Bone marrow (tissue), 2 donors: ENCODE results near the gene SNAI1.

Experiments used
- DNase-seq, 2 donors: peaks; one replicate each; lab custom pipeline; 2025; lab: John Stamatoyannopoulos, UW

SNAI1 gene

DNA sequence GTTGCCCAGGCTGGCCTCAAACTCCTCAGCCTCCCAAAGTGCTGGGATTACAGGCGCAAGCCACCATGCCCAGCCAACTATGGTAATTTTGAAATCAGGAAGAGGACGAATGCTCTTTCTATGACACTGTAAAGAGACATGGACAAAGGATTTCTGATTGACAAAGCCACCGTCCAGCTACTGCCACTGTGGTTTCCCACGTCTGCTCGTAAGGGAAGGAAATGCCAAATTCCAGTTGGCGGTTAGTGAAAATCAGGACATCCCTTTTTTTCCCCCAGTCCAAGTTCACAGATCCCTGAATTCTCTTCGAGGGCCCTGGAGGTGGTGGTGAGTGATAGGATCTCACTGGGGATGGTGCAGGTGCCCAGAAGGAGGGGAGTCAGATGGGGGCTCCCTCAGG is 31.2 kb downstream of the SNAI1 start:
- no peak for DNase-seq

DNA sequence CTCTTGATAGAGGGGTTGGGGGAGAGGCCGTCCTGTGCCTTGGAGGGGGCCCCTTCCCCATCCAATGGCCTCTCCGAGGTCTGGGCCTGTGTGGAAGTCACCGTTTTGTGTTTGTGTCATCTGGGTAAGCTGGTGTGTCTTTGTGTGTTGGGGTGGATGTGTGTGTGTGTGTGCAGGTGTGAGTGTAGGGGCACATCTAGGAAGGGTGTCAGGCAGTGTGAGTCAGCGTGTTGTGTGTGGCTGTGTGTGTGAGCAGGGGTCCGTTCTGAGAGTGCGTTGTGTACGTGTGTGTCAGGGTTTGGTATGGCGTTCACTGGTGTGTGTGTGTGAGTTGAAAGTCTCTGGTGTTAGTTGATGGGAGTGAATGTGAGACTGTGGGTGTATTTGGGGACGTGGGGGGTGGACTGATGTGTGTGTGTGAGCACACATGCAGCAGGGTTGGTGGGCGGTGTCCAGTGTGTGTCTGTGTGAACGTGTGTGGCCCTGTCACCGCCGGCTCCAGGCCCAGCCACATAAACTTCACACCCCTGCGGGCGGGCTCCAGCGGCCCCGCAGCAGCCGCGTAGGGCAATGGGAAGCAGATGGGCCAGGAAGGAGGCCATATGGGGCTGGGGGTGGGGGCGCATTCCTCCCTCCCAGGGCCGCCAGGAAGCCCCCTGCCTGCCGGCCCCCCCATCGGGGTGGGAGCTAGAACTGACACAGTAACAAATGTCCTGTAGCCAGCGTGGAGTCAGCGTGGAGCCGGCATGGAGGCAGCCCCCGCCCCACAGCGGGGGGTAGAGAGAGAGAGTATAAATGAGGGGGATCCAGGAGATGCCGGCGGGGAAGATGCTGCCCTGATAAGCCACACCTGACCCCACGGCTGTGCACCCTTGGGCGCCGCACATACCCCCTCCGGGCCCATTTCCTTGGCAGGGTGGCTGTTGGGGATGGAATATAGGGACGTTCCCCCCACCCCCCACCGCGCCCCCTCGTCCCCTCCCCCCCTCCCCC is 32.1 kb downstream of the SNAI1 start:
- DNase-seq: peak in 1 of 2 donors; percentile 13

DNA sequence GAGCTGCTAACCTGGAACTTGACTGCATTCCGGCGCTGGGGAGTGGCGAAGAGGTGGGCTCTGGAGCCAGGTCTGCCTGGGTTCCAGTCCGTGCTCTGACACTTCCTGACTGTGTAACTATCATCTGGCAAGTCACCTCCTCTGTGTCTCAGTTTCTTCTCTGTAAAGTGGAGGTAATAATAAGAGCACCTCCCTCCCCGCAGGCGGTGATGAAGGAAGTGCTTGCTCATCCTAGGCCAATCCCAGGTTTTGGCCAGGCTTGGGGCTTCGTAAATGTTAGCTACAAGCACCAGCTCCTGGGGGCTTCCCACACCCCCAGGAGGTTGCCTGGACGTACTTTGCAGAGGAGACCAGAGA is 32.8 kb downstream of the SNAI1 start:
- no peak for DNase-seq

DNA sequence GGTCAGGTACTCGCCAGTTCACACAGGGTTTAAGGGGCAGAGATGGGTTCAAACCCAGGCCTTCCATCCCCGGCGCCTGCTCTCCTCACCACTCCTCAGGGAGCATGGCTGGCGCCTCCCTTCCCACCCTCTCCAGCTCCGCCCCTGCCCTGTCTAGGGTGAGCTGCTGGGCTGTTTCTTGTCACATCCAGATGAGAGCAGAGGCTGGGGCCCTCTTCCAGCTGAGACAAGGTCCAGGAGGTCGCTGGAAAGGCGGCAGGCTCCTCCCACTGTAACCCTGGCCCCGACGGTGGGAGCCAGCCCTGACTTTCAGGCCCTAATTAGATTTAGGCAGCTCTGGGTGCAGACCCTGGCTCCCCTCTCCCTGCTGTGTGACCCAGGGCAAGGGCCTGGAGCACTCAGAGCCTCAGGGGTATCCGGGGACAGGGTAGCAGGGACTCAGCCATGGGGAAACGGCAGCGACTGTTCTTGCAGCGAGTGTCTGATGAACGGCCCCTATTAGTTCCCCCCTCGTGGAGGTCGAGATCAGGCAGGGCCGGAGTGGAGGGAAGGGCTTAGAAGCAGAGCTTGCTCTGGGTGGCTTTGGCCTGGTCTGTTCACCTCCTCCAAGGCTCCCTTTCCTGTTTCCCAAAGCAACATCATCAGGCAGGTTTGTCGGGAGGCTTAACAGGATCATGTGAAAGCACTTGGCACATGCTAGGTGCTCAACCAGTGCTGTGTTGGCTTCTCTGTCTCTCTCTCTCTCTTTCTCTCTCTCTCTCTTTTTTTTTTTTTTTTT is 33.4 kb downstream of the SNAI1 start:
- no peak for DNase-seq

DNA sequence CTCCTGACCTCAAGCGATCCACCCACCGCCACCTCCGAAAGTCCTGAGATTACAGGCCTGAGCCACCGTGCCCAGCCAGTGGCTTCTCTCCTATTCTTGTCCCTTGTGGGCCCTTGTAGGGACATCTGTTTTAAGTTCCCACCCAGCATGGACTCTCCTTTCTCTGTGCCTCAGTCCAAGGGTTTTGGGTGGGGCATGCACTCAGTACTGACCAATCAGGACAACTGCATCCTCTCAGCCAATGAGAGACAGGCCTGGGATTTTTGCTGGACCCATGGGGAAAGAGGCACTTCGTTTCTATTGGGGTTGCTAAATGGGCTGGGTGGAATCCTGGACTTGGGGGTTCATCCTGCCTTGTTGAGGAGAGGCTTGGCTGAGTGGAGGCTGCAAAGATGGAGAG is 34.4 kb downstream of the SNAI1 start:
- DNase-seq: no peak

DNA sequence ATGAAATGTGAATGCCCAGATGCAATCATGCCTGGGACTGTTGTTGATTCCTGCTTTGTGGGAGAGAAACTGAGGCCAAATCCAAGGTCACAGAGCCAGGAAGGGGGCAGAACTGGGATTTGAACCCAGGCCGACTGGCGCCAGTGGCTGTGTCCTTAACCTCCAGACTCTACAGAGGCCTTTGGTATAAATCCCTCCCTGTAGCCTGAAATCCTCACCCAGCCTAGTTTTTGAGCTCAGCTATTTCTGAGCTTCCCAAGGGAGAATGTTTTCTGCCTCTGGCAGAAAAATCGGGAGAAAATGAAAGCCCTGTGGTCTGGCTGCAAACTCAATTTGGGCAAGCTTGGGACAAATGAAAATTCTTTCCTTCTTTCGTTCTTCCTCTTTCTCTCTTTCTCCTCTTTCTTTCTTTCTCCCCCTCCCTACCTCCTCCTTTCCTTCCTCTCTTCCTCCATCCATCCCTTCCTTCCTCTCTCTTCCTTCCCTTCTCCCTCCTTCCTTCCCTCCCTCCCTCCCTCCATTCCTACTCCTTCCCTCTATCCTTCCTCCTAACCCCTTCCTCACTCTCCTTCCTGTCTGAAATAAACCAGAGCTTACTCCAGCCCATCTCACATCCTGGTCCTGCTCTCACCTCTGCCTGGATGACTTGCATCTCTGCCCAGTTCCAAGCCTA is 34.9 kb downstream of the SNAI1 start:
- DNase-seq: no peak

DNA sequence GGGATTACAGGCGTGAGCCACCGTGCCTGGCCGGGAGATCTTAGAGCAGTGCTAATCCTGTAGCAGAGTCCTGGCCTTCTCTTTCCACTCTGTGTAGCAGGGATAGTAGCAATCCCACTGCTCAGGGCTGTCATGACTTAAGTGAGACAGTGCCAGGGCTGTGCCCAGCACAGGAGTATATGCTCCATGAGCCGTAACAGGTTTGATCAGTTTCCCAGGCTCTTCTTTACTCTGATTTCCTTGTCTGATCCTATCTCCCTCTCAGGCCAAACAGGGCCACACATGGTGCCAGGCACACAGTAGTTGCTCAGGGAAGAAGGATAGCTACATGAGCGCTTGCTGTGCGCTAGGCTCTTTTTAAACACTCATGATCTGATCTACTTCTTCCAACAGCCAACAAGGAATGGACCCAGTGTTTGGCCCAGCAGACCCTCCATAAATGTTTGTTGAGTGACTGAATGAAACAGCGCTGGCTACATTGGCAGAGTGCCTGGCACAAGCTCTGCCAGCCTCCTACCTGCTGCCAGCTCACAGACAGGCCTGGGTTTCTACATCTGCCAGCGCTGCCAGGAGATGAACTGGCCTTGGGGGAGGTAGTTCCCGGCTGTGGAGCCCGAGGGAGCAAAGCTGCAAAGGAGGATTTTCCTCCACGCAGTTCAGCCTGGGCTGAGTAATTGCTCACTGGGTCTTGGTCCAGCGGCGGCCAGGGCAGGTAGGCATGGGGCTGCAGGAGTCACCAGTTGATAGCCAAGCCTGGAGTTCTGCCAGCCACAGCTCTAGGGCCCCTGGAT is 36.9 kb downstream of the SNAI1 start:
- DNase-seq: no peak

DNA sequence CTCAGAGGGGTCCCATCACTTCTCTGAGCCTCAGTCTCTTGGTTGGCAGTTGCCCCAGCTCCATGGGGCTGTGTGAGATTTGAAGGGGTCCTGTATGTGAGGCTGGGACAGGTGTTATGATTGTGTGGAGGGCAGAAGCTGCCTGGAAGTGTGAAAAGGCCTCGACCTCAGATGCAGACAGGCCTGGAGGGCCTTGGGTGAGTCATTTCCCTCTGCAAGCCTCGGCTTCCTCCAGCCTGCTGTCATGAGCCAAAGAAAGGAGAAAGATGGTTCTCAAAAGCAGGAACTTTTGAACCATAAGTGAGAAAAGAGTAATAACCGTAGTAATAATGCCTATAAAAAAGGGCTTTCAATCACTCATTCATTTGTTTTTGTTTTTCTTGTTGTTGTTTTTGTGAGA is 37.5 kb downstream of the SNAI1 start:
- DNase-seq: peak; percentile 21 to 61

DNA sequence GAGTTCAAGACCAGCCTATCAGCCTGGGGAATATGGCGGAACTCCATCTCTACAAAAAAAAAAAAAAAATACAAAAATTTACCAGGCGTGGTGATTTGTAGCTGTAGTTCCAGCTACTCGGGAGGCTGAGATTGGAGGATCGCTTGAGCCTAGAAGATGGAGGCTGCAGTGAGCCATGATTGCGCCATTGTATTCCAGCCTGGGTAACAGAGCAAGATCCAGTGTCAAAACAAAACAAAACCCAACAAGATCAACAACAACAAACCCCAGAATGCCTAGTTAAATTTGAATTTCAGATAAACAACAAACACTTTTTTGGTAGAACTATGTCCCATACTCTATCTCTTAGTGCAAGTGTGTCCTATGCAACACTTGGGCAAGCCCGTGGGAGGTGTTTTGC is 39.9 kb downstream of the SNAI1 start:
- DNase-seq: no peak

DNA sequence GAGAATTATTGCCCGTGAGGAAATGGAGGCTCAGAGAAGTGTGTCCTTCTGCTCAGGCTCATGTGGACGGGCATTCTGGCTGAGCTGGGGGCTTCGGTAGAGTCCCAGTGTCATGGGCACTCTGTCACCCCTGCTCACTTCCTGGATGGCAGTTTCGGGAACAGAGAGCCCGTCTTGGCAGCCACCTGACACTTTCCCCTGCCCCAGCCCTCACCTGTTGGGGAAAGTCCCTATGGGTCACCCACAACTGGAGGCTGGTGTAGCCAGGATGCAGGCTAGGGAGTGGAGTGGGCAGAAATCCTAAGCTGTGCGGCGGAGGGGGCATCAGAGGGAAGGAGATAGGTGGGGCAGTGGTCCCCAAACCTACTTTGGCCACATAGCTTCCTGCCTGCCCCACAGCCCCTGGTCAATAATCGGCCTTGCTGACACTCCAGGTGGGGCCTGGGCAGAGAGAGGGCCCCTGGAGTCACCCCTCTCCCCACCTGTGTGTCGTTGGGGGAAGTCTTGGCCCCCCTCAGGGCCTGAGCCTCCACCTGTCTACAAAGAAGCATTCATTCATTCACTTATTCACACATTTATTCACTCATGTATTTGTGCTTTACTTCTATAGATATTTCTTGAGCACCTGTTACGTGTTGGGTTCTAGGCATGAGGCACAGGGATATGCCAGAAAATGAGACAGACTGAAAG is 40.5 kb downstream of the SNAI1 start:
- no peak for DNase-seq

DNA sequence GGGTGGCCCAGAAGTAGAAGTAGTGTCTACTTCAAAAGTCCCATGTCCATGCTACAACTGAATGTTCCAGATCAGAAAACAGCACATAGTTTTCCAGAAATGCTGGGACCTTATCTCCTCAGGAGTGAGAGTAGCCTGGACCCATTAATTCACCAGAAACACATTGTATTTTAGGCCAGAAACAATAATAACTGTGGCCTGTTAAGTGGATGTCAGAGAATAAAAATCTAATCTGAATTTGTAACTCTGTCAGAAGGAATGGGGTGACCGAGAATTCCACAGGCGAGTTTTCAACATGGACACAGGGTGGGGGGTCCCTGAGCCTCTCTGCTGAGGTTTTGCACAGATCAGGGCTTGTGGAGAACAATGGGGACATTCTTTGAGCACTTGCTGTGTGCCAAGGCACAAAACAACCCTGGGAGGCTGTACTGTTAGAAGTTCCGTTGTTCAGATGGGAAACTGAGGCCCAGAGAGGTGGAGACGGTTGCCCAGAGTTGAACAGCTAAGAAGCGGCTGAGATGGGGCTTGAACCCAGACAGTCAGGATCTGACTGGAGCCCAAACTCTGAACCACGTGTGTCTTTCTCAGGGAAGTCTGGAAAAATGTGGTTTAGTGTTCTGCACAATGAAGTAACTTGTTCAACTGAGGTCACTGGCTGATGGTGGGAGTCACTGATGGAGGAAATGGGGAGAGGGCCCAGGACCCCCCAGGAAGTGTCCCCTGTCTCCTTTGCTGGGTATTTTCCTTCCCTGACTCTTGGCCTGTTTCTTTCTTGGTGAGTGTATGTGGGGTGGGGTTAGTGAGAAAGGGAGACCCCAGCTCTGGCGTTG is 44.2 kb downstream of the SNAI1 start:
- DNase-seq: no peak

DNA sequence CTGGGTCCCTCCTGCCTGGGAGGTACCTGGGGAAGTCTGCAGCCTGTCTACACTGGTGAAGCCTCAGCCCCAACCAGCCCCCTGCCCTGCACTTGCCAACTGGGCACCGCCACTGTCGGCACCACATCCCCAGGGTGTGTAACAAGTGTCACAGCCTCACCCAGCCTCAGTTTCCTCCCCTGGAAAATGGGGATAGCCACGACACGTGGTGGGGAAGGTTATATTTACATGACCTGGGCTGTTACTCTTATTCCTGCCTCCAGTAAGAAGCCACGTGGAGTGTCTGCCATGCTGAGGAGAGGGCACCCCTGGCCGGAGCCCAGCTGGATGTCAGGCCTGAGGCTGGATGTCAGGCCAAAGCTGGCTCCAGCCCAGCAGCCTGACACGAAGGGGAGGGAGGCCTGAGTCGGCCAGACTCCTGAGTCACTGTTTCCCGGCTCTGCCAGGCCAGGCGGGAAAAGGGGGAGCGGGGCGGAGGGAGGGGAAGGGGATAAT is 44.9 kb downstream of the SNAI1 start:
- no peak for DNase-seq

DNA sequence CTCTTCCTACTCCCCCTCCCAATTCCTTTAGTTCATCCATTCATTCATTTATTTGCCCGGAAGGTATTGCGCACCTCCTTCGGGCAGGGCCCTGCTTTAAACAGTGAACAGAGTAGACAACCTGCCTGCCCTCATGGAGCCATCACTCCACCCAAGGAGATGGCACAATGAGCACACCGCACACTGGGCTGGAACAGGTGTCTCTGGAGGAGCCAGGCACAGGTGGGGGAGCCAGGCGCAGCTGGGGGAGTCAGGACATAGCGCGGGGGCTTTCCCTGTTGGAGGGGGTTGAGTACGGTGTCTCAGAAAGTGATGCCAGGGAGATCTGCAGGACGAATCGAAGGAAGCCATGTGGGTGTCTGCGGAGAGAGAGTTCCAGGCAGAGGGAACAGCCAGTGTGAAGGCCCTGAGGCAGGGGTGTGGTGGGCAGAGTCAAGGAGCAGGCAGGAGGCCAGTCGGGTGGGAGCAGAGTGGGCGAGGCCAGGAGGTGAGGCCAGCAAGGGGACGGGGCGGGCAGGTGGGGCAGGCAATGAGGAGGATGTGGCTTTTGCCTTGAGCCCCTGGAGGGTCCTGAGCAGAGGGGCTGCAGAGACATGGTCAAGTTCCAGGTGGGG is 46.4 kb downstream of the SNAI1 start:
- no peak for DNase-seq

DNA sequence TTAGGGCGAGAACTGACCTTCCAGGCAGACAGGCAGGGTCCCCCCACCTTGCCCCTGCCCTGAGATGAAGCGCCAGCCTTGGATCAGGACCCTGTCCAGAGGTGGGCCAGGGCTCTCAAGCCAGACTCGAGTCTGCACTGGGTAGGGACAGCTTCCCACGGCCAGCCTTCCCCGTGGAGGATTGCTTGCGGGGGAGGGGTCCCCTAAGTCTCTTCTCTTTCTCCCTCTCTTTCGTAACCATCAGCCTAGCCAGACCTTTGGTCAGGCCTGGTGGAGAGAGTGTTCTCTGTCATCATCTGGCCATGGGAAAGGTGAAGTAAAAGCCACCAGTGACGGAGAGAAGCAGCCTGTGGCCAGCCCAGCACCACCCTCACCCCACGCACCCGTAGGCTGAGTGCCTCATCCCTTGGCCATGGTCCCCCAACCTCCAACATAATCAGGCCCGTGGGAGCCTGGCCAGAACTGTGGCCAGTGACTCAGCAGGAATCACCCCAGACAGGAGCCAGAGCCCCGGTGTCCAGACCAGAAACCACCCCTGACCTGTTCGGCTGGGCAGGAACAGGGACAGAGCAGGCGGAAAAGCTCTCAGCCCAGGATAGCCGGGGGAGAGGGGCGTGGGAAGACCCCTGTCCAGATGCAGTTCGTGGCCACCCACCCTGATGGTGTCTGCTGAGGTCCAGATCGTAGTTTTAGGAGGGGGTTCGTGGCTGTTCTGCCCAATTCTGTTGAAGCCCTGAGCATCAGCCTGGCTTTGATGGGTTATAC is 47.1 kb downstream of the SNAI1 start:
- peak in 1 of 2 donors; percentile 40 for DNase-seq

DNA sequence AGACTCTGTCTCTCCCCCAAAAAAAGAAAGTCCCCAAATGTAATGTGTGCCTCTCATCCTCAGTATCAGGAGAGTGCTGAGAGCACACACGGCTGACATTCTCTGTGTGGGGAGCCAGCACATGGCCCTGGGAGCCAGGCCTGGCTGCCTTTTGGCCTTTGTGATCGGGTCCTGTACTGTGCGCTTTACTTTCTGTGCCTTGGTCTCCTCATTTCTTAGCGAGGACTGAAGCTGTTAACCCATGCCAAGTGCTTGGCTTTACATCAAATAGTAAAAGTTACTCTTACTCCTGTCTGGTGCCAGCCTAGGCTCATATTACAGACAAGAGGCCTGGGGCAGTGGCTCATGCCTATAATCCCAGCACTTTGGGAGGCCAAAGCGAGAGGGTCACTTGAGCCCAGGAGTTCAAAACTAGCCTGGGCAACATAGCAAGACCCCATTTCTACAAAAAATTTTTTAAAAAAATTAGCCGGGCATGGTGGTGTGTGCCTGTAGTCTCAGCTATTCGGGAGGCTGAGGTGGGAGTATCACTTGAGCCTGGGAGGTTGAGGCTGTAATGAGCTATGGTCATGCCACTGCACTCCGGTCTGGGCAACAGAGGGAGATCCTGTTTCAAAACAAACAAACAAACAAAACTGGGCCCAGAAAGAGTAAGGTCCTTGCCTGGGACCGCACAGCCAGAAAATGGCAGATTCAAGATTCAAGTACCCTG is 50.3 kb downstream of the SNAI1 start:
- no peak for DNase-seq

DNA sequence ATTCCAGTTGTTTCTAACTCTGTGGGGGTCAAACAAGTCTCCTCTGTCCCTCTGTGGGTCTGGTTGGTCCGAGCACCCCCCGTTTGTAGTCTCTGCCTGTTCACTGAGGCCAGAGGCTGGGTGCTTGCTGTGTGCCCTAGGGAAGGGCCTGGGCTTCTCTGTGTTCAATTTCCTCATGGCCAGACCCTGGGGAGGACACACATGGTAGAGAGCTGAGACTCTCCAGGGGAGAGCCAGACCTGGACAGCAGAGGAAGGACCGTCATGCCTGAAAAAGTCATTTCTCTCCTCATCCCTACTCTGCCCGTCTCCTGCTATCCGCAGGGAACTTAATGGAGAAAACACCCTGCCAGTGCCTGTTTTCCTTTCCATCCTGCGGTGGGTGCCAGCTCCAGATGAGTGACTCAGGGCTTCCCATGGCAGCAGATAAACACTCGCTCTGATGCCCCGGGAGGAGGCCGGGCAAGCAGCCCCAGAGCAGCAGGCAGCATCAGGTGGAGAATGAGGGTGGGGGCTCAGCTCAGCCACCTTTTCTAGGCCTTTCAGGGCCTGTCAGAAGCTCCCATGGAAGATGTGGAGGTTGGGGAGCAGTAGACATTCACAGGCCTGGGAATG is 51.9 kb downstream of the SNAI1 start:
- no peak for DNase-seq

DNA sequence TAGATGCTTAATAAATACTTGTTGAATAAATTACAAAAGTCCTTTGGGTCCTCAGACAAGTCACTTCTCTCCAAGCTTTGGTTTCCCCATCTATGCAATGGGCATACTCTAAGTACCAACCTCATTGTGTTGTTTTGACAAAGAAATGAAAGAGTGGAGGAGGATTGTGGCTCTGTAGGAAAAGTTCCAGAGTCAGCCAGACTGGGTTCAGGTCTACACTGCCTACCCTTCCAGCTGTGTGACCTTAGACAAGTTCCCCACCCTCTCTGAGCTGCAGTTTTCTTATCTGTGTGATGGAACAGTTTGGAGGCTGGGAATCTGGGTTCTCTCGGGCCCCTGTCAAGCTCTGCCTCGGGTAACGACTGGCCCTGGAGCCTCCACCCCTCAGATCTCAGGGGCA is 53.9 kb downstream of the SNAI1 start:
- no peak for DNase-seq

DNA sequence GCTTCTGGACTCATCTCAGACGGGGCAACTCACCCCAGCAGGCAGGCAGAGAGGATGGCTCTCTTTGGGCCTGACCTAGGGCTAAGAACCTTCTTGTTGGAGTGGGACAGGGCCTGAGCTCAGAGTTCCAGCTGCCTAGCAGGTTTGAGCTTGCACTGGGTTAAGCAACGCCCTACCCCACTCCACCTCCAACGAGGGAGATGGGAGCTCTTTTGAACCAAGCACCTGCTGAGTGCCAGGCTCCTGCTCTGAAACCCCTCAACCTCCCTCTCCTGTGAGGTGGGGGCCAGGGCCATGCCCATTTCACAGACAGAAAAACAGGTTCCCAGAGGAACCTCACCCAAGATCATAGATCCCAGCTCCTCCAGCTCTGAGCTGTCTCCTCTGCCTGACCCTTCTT is 54.3 kb downstream of the SNAI1 start:
- DNase-seq: no peak
